Measurements from ENCODE around the gene PIP5K1B. TPM values are rescaled to one million over a fixed set of nuclear protein-coding genes. Genes with fewer than 3 reads are reported as not detected.

The PIP5K1B gene
- total RNA-seq, 1 experiment from 2014 or later, result 0.20 TPM

- no peaks in the 10 kb centered on the region for H3K9me2 ChIP-seq (ENCODE audit: insufficient read depth)
- DNase-seq (ENCODE audit: low read depth, low spot score) (no peak), ATAC-seq (no peak)
- H3K79me2 ChIP-seq (ENCODE audit: insufficient read depth, low read length), result no peaks in the 10 kb centered on the region
- H3K27me3 ChIP-seq (ENCODE audit: insufficient read depth, low read length), result peaks cover 29% of the 10 kb centered on the region
- H3K27ac ChIP-seq (ENCODE audit: low read depth, low read length), result no peak overlapping the region
- H3K9me3 ChIP-seq (ENCODE audit: control insufficient read depth in 1 of 2, insufficient read depth in 1 of 2, low read depth in 1 of 2, low read length in 2 of 2), result no peaks in the 10 kb centered on the region
- H3K4me1 ChIP-seq (ENCODE audit: control insufficient read depth in 1 of 2, insufficient read depth in 2 of 2, low read length in 2 of 2), result no peaks in the 10 kb centered on the region
- TF ChIP-seq SRF (IDR thresholded peaks at IDR 0.05; ENCODE audit: low read depth) (no peak), RAD21 (IDR thresholded peaks at IDR 0.05; ENCODE audit: low read depth) (no peak), CTCF (IDR thresholded peaks at IDR 0.05 in 2 of 3, conservative IDR thresholded peaks at IDR 0.05 in 1 of 3; ENCODE audit: borderline replicate concordance in 1 of 3, insufficient read depth in 1 of 3, low read depth in 2 of 3, low read length in 2 of 3) (no peak), EGR1 (IDR thresholded peaks at IDR 0.05; ENCODE audit: low read depth) (no peak), MAX (IDR thresholded peaks at IDR 0.05) (no peak), SP1 (IDR thresholded peaks at IDR 0.05; ENCODE audit: low read depth) (no peak), REST (IDR thresholded peaks at IDR 0.05; ENCODE audit: low read depth) (no peak), CBX3 (IDR thresholded peaks at IDR 0.05; ENCODE audit: low read depth) (no peak), ZNF274 (IDR thresholded peaks at IDR 0.05; ENCODE audit: low read depth, low read length) (no peak), CEBPB (IDR thresholded peaks at IDR 0.05; ENCODE audit: low read depth) (no peak), ZFX (IDR thresholded peaks at IDR 0.05) (no peak), SIN3A (IDR thresholded peaks at IDR 0.05; ENCODE audit: low read depth) (no peak), EZH2 (IDR thresholded peaks at IDR 0.05) (no peak), TCF7L2 (IDR thresholded peaks at IDR 0.05; ENCODE audit: borderline replicate concordance, extremely low read depth, insufficient read depth, insufficient read length) (no peak), FOSL1 (IDR thresholded peaks at IDR 0.05; ENCODE audit: low read depth) (no peak), POLR2A (IDR thresholded peaks at IDR 0.05; ENCODE audit: borderline replicate concordance, extremely low read depth, insufficient read depth, insufficient read length) (no peak)
- TF ChIP-seq, protein P1, sequence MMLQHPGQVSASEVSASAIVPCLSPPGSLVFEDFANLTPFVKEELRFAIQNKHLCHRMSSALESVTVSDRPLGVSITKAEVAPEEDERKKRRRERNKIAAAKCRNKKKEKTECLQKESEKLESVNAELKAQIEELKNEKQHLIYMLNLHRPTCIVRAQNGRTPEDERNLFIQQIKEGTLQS (IDR thresholded peaks at IDR 0.05), result no peak
- no TSS peak for BruUV-seq (replicated peaks)
- ChIA-PET POLR2A (no interaction called here), RAD21 (ENCODE audit: low non-redundant PET in 1 of 2, low total read pairs in 2 of 2, uncharacterized antibody in 2 of 2, unreplicated experiment in 2 of 2) (no interaction called here), CTCF (no interaction called here)
- H3K4me3 ChIP-seq (replicated peaks in 1 of 2; ENCODE audit: low read depth in 1 of 2, low read length in 2 of 2), result no peak overlapping the region
- no peaks in the 10 kb centered on the region for H4K20me1 ChIP-seq (ENCODE audit: insufficient read depth)
- H3K4me2 ChIP-seq (ENCODE audit: low read length), result no peak overlapping the region
- no peaks in the 10 kb centered on the region for H3K36me3 ChIP-seq (ENCODE audit: control insufficient read depth in 1 of 2, insufficient read depth in 2 of 2, low read length in 2 of 2)
- H3K9ac ChIP-seq (ENCODE audit: low read length), result no peak overlapping the region
- intact Hi-C loops (cut with micrococcal nuclease), result no loop called here
- H2AFZ ChIP-seq (ENCODE audit: low read depth, low read length, poor library complexity, severe bottlenecking), result no peak overlapping the region
Measured at GRCh38 chr9:68741704-68742332, 36.8 kb downstream of the PIP5K1B start.

Measured in HCT116 (cell line).